H9 (cell line): ENCODE data around the gene PTTG2. TPM values are rescaled to one million over a fixed set of nuclear protein-coding genes. Genes with fewer than 3 reads are reported as not detected.

Experiments used
- DNase-seq: peaks from one replicate; pipeline ENCODE4 v3.0.0-alpha.2; 2017
- H2AFZ ChIP-seq: one replicate; pipeline ENCODE4 v1.6.1; 2013; ENCODE audit warnings: mild to moderate bottlenecking, low read length, control low read depth, moderate library complexity
- H2AK5ac ChIP-seq: 2 replicates; pipeline ENCODE4 v1.6.1; 2013; ENCODE audit warnings: low read length, control low read depth, mixed read lengths; ENCODE audit not compliant: insufficient read length
- H2BK120ac ChIP-seq: one replicate; pipeline ENCODE4 v1.6.1; 2013; ENCODE audit warnings: low read depth, mild to moderate bottlenecking, low read length, control low read depth, inconsistent platforms; ENCODE audit not compliant: poor library complexity, severe bottlenecking
- H2BK12ac ChIP-seq: 2 replicates; pipeline ENCODE4 v1.6.1; 2013; ENCODE audit warnings: low read length, control low read depth, mixed read lengths, low read depth; ENCODE audit not compliant: insufficient read length
- H2BK15ac ChIP-seq: 2 replicates; pipeline ENCODE4 v1.6.1; 2013; ENCODE audit warnings: low read depth, low read length, control low read depth
- H2BK20ac ChIP-seq: one replicate; pipeline ENCODE4 v1.6.1; 2013; ENCODE audit warnings: low read depth, mild to moderate bottlenecking, low read length, control low read depth, inconsistent platforms; ENCODE audit not compliant: poor library complexity, severe bottlenecking
- H2BK5ac ChIP-seq: 2 replicates; pipeline ENCODE4 v1.6.1; 2013; ENCODE audit warnings: low read length, control low read depth, mixed read lengths; ENCODE audit not compliant: insufficient read length
- H3K14ac ChIP-seq: 2 replicates; pipeline ENCODE4 v1.6.1; 2013; ENCODE audit warnings: low read length, control low read depth; ENCODE audit not compliant: insufficient read depth
- H3K18ac ChIP-seq: 2 replicates; pipeline ENCODE4 v1.6.1; 2013; ENCODE audit warnings: low read depth, mild to moderate bottlenecking, mixed read lengths, low read length, control low read depth; ENCODE audit not compliant: insufficient read length
- H3K23ac ChIP-seq: 2 replicates; pipeline ENCODE4 v1.6.1; 2013; ENCODE audit warnings: low read length, control low read depth, mixed read lengths, low read depth; ENCODE audit not compliant: insufficient read length
- H3K23me2 ChIP-seq: 2 replicates; pipeline ENCODE4 v1.6.1; 2013; ENCODE audit warnings: low read depth, mild to moderate bottlenecking, mixed read lengths, low read length, control low read depth; ENCODE audit not compliant: insufficient read length, poor library complexity, severe bottlenecking
- H3K27ac ChIP-seq: 2 replicates; pipeline ENCODE4 v1.5.1; 2013; ENCODE audit warnings: low read length, control low read depth, mixed read lengths, low read depth; ENCODE audit not compliant: insufficient read length
- H3K27me3 ChIP-seq: 2 replicates; pipeline ENCODE4 v1.6.1; 2013; ENCODE audit warnings: low read length, control low read depth, inconsistent platforms; ENCODE audit not compliant: insufficient read depth
- H3K4ac ChIP-seq: 2 replicates; pipeline ENCODE4 v1.6.1; 2013; ENCODE audit warnings: low read depth, mild to moderate bottlenecking, control low read depth, inconsistent platforms, low read length, moderate library complexity
- H3K4me1 ChIP-seq: 2 replicates; pipeline ENCODE4 v1.6.1; 2013; ENCODE audit warnings: low read length, control low read depth, inconsistent platforms; ENCODE audit not compliant: insufficient read depth
- H3K4me2 ChIP-seq: 2 replicates; pipeline ENCODE4 v1.6.1; 2013; ENCODE audit warnings: low read length, control low read depth, mixed read lengths; ENCODE audit not compliant: insufficient read length, insufficient read depth
- H3K56ac ChIP-seq: 2 replicates; pipeline ENCODE4 v1.6.1; 2013; ENCODE audit warnings: low read depth, mild to moderate bottlenecking, mixed read lengths, low read length, control low read depth; ENCODE audit not compliant: insufficient read length
- H3K79me1 ChIP-seq: 2 replicates; pipeline ENCODE4 v1.6.1; 2013; ENCODE audit warnings: low read depth, mild to moderate bottlenecking, moderate library complexity, low read length, control low read depth, inconsistent platforms; ENCODE audit not compliant: insufficient read depth, poor library complexity, severe bottlenecking
- H3K79me2 ChIP-seq: 2 replicates; pipeline ENCODE4 v1.6.1; 2013; ENCODE audit warnings: low read length, control low read depth, inconsistent platforms; ENCODE audit not compliant: insufficient read depth
- H3K9ac ChIP-seq: 2 replicates; pipeline ENCODE4 v1.6.1; 2013; ENCODE audit warnings: low read length, control low read depth, mixed read lengths; ENCODE audit not compliant: insufficient read length; ENCODE audit errors: extremely low read depth
- H3K9me3 ChIP-seq: one replicate; pipeline ENCODE4 v1.6.1; 2013; ENCODE audit warnings: low read depth, low read length, inconsistent platforms; ENCODE audit not compliant: control insufficient read depth
- H3T11ph ChIP-seq: one replicate; pipeline ENCODE4 v1.6.1; 2013; ENCODE audit warnings: mild to moderate bottlenecking, low read length, control low read depth, inconsistent platforms
- H4K20me1 ChIP-seq: one replicate; pipeline ENCODE4 v1.6.1; 2013; ENCODE audit not compliant: control insufficient read depth, insufficient read length, insufficient read depth
- H4K5ac ChIP-seq: 2 replicates; pipeline ENCODE4 v1.6.1; 2013; ENCODE audit warnings: low read depth, mild to moderate bottlenecking, mixed read lengths, low read length, control low read depth; ENCODE audit not compliant: insufficient read length
- H4K8ac ChIP-seq: replicated peaks from 2 replicates; pipeline ENCODE4 v1.6.1; 2013; ENCODE audit warnings: low read length, control low read depth, mixed read lengths, low read depth; ENCODE audit not compliant: insufficient read length
- H4K91ac ChIP-seq: 2 replicates; pipeline ENCODE4 v1.6.1; 2013; ENCODE audit warnings: low read depth, mild to moderate bottlenecking, moderate library complexity, mixed read lengths, low read length, control low read depth; ENCODE audit not compliant: insufficient read length
- H3K27ac Mint-ChIP-seq, 3 experiments: 2 replicates in 2 of 3; 3 replicates in 1 of 3; pipeline ENCODE4 v1.8.0; 2020 to 2021; ENCODE audit warnings: mixed read lengths in 3 of 3, mild to moderate bottlenecking in 1 of 3, moderate library complexity in 1 of 3
- H3K27me3 Mint-ChIP-seq: 2 replicates; pipeline ENCODE4 v1.8.0; 2021; ENCODE audit warnings: low read depth, mild to moderate bottlenecking, moderate library complexity, mixed read lengths
- H3K36me3 Mint-ChIP-seq, 3 experiments: 2 replicates in 2 of 3; 3 replicates in 1 of 3; pipeline ENCODE4 v1.8.0; 2020 to 2021; ENCODE audit warnings: low read depth in 3 of 3, mixed read lengths in 3 of 3; ENCODE audit not compliant: insufficient read depth in 1 of 3
- H3K4me1 Mint-ChIP-seq, 2 experiments: 2 replicates each; pipeline ENCODE4 v1.8.0; 2020; ENCODE audit warnings: mixed read lengths in 2 of 2
- H3K4me3 Mint-ChIP-seq, 2 experiments: 2 replicates in 1 of 2; 3 replicates in 1 of 2; pipeline ENCODE4 v1.8.0; 2020 to 2021; ENCODE audit warnings: mild to moderate bottlenecking in 2 of 2, mixed read lengths in 2 of 2, moderate library complexity in 1 of 2
- H3K9me3 Mint-ChIP-seq, 2 experiments: 2 replicates in 1 of 2; 3 replicates in 1 of 2; pipeline ENCODE4 v1.8.0; 2020; ENCODE audit warnings: mild to moderate bottlenecking in 2 of 2, mixed read lengths in 2 of 2, moderate library complexity in 1 of 2
- WGBS: extraction: QIAGEN DNeasy Blood & Tissue Kit; methylation state at CpG from one replicate; pipeline ENCODE4 v1.1.7; 2013; ENCODE audit warnings: missing lambda C conversion rate, low lambda C conversion rate, mixed read lengths; ENCODE audit not compliant: insufficient read length; ENCODE audit errors: extremely low coverage; 5-methylcytosine and 5-hydroxymethylcytosine counted together
- total RNA-seq: library from RNA; stranded (reverse); gene quantifications from 2 replicates; pipeline ENCODE4 v1.2.1, GENCODE V29; 2021
- TF ChIP-seq, protein P1 (sequence below): fragments of 200-600 bp; sonication (generic); conservative IDR thresholded peaks from 3 replicates; pipeline ENCODE4 v1.8.0; 2021; ENCODE audit warnings: antibody characterized with exemption, mild to moderate bottlenecking

The PTTG2 gene
- total RNA-seq, 1 experiment from 2014 or later, result not detected

DNA sequence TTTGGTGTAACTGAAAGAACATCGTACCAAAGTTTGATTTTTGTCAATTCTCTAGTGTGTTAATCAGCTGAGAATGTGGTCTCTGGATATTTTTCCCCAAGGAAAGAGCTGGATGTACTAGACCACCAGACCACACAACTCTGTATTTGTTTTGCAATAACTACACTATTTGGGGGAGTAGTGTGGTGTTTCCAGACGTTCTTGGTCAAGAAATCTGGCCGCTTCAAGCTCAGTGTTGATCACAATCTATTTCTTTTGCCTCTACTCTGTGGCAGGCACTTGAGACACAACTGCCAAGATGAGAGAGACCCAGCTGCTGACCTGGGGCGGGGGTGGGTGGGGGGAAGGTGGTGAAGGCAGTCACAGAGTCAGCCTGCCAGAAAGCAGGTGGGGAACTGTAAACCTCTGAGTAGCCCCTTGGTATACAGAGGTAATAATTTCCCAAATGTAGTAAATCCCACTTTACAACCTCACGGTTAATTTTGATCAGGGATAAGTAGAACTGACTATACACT is 30.6 kb downstream of the PTTG2 start:
- Histone ChIP-seq H3K79me2 (peaks cover 4% of the 10 kb centered on the region; the same call in 1 of the 2 replicates), H3K23me2 (no peaks in the 10 kb centered on the region), H3K4me1 (peaks cover 12% of the 10 kb centered on the region; the same call in 1 of the 2 replicates), H2BK5ac (no peak overlapping the region), H3K9me3 (no peaks in the 10 kb centered on the region), H4K91ac (no peak overlapping the region), H3K27ac (no peak overlapping the region), H4K5ac (no peak overlapping the region), H4K20me1 (no peaks in the 10 kb centered on the region), H3K14ac (no peak overlapping the region), H2BK20ac (no peak overlapping the region), H3K4ac (no peak overlapping the region), H2AFZ (no peak overlapping the region), H4K8ac (no peak overlapping the region), H3K23ac (no peak overlapping the region), H2BK12ac (no peak overlapping the region), H2AK5ac (no peak overlapping the region), H3T11ph (no peak overlapping the region), H3K18ac (no peak overlapping the region), H3K56ac (no peak overlapping the region), H2BK15ac (no peak overlapping the region), H3K4me2 (no peak overlapping the region), H3K27me3 (no peaks in the 10 kb centered on the region), H3K79me1 (no peaks in the 10 kb centered on the region), H3K9ac (no peak overlapping the region), H2BK120ac (no peak overlapping the region)
- Mint-ChIP-seq H3K4me3 (no peak overlapping the region), H3K27ac (peak overlapping the region in 1 of 3 experiments; percentile 78; a peak in 1 of 7 replicates), H3K9me3 (no peaks in the 10 kb centered on the region), H3K4me1 (peaks cover 65 to 78% of the 10 kb centered on the region in 2 experiments), H3K27me3 (no peaks in the 10 kb centered on the region), H3K36me3 (peaks cover 0 to 7% (median 5%) of the 10 kb centered on the region in 3 experiments; a peak in 5 of 7 replicates)
- no CpG with 5 or more reads among the region's 5 CpGs for WGBS
- no peak for DNase-seq
- TF ChIP-seq, protein P1, sequence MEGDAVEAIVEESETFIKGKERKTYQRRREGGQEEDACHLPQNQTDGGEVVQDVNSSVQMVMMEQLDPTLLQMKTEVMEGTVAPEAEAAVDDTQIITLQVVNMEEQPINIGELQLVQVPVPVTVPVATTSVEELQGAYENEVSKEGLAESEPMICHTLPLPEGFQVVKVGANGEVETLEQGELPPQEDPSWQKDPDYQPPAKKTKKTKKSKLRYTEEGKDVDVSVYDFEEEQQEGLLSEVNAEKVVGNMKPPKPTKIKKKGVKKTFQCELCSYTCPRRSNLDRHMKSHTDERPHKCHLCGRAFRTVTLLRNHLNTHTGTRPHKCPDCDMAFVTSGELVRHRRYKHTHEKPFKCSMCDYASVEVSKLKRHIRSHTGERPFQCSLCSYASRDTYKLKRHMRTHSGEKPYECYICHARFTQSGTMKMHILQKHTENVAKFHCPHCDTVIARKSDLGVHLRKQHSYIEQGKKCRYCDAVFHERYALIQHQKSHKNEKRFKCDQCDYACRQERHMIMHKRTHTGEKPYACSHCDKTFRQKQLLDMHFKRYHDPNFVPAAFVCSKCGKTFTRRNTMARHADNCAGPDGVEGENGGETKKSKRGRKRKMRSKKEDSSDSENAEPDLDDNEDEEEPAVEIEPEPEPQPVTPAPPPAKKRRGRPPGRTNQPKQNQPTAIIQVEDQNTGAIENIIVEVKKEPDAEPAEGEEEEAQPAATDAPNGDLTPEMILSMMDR, result no peak
